Osteocyte (in vitro differentiated cells): Measurements from ENCODE around the gene ANKRD12. TPM values are rescaled to one million over a fixed set of nuclear protein-coding genes. Genes with fewer than 3 reads are reported as not detected.

Experiments used
- DNase-seq: peaks from one replicate; pipeline ENCODE4 v3.0.0; 2021; ENCODE audit warnings: mixed read lengths; ENCODE audit not compliant: unreplicated experiment; ENCODE audit errors: extremely low spot score
- H3K27ac Mint-ChIP-seq: one replicate; pipeline ENCODE4 v1.8.0; 2021; ENCODE audit warnings: mild to moderate bottlenecking, mixed read lengths; ENCODE audit not compliant: unreplicated experiment
- H3K27me3 Mint-ChIP-seq: one replicate; pipeline ENCODE4 v1.8.0; 2021; ENCODE audit warnings: mixed read lengths; ENCODE audit not compliant: unreplicated experiment
- H3K36me3 Mint-ChIP-seq: one replicate; pipeline ENCODE4 v1.8.0; 2021; ENCODE audit warnings: mixed read lengths; ENCODE audit not compliant: unreplicated experiment
- H3K4me1 Mint-ChIP-seq: one replicate; pipeline ENCODE4 v1.8.0; 2021; ENCODE audit warnings: mixed read lengths; ENCODE audit not compliant: unreplicated experiment
- H3K4me3 Mint-ChIP-seq: one replicate; pipeline ENCODE4 v1.8.0; 2021; ENCODE audit warnings: mild to moderate bottlenecking, moderate library complexity, mixed read lengths; ENCODE audit not compliant: unreplicated experiment
- H3K9me3 Mint-ChIP-seq: one replicate; pipeline ENCODE4 v1.8.0; 2021; ENCODE audit warnings: mixed read lengths; ENCODE audit not compliant: unreplicated experiment
- CTCF ChIP-seq: fragments of 200-600 bp; sonication (generic); IDR thresholded peaks from 2 replicates; pipeline ENCODE4 v1.5.0; 2021; ENCODE audit warnings: antibody characterized with exemption, mild to moderate bottlenecking, moderate library complexity
- total RNA-seq: library from RNA; stranded (reverse); gene quantifications from 2 replicates; pipeline ENCODE4 v1.2.1, GENCODE V29; 2021

Gene ANKRD12
- total RNA-seq, 1 donor from 2014 or later, result 40.0 TPM

GRCh38 chr18:9096007-9096371, 40.6 kb upstream of the ANKRD12 start:
- no peaks in the 10 kb centered on the region for H3K36me3 Mint-ChIP-seq
- DNase-seq, result no peak
- no peak overlapping the region for H3K4me3 Mint-ChIP-seq
- H3K27me3 Mint-ChIP-seq, result no peaks in the 10 kb centered on the region
- H3K27ac Mint-ChIP-seq, result no peak overlapping the region
- TF ChIP-seq CTCF, result no peak
- no peaks in the 10 kb centered on the region for H3K9me3 Mint-ChIP-seq
- peaks cover 27% of the 10 kb centered on the region for H3K4me1 Mint-ChIP-seq

- no peaks in the 10 kb centered on the region for H3K27me3 Mint-ChIP-seq
- no peak for DNase-seq
- no peaks in the 10 kb centered on the region for H3K9me3 Mint-ChIP-seq
- no peak overlapping the region for H3K27ac Mint-ChIP-seq
- no peaks in the 10 kb centered on the region for H3K36me3 Mint-ChIP-seq
- no peak overlapping the region for H3K4me3 Mint-ChIP-seq
- TF ChIP-seq CTCF, result no peak
- peaks cover 31% of the 10 kb centered on the region for H3K4me1 Mint-ChIP-seq
Observed at GRCh38 chr18:9096685-9097084, 39.9 kb upstream of the ANKRD12 start.

GRCh38 chr18:9097349-9097748, 39.2 kb upstream of the ANKRD12 start:
- DNase-seq, result no peak
- no peaks in the 10 kb centered on the region for H3K36me3 Mint-ChIP-seq
- H3K27me3 Mint-ChIP-seq, result no peaks in the 10 kb centered on the region
- H3K4me1 Mint-ChIP-seq, result peaks cover 32% of the 10 kb centered on the region
- no peaks in the 10 kb centered on the region for H3K9me3 Mint-ChIP-seq
- no peak for TF ChIP-seq CTCF
- H3K27ac Mint-ChIP-seq, result no peak overlapping the region
- no peak overlapping the region for H3K4me3 Mint-ChIP-seq

- no peak for TF ChIP-seq CTCF
- no peak for DNase-seq
- Mint-ChIP-seq H3K4me1 (peaks cover 29% of the 10 kb centered on the region), H3K36me3 (no peaks in the 10 kb centered on the region), H3K27ac (peak overlapping the region; percentile 10), H3K9me3 (no peaks in the 10 kb centered on the region), H3K27me3 (no peaks in the 10 kb centered on the region), H3K4me3 (no peak overlapping the region)
Observed at GRCh38 chr18:9100796-9101195, 35.8 kb upstream of the ANKRD12 start.

- no peak for TF ChIP-seq CTCF
- Mint-ChIP-seq H3K27me3 (no peaks in the 10 kb centered on the region), H3K36me3 (no peaks in the 10 kb centered on the region), H3K4me3 (peak overlapping the region; percentile 87), H3K9me3 (no peaks in the 10 kb centered on the region), H3K4me1 (peaks cover 40% of the 10 kb centered on the region), H3K27ac (peak overlapping the region; percentile 93)
- no peak for DNase-seq
Observed at GRCh38 chr18:9101730-9102507, 34.7 kb upstream of the ANKRD12 start.
